HG02588 (cell line): Measurements from ENCODE around the gene PCK2.

Source experiments
- ATAC-seq: cut with Tn5 transposase; IDR thresholded peaks from one replicate; pipeline ENCODE4 v1.9.1; 2021; ENCODE audit warnings: mild to moderate bottlenecking, moderate library complexity; ENCODE audit not compliant: unreplicated experiment

PCK2 gene

GRCh38 chr14:24060984-24061913 is 32.9 kb upstream of the PCK2 start:
- no peak for ATAC-seq

- ATAC-seq: no peak
These were observed 31.7 kb upstream of the PCK2 start for GRCh38 chr14:24062216-24062980.

GRCh38 chr14:24063263-24063836 is 30.8 kb upstream of the PCK2 start:
- no peak for ATAC-seq

- no peak for ATAC-seq
These were observed 29.9 kb upstream of the PCK2 start for GRCh38 chr14:24064091-24064795.

GRCh38 chr14:24064856-24065255 is 29.3 kb upstream of the PCK2 start:
- no peak for ATAC-seq

- no peak for ATAC-seq
These were observed 28.7 kb upstream of the PCK2 start for GRCh38 chr14:24065408-24065807.

- ATAC-seq: no peak
These were observed 27.5 kb upstream of the PCK2 start for GRCh38 chr14:24066496-24067132.

GRCh38 chr14:24067133-24068082 is 26.7 kb upstream of the PCK2 start:
- ATAC-seq: no peak

GRCh38 chr14:24068711-24069410 is 25.2 kb upstream of the PCK2 start:
- no peak for ATAC-seq

GRCh38 chr14:24069411-24069735 is 24.7 kb upstream of the PCK2 start:
- ATAC-seq: no peak

- ATAC-seq: no peak
These were observed 23.6 kb upstream of the PCK2 start for GRCh38 chr14:24070285-24071143.

- no peak for ATAC-seq
These were observed 22.9 kb upstream of the PCK2 start, which contains the start of gene CPNE6 for GRCh38 chr14:24071144-24071697. Gene CPNE6 (plus strand): TSS chr14:24071562. CDS start chr14:24072937, 1,375 bp downstream.

- no peak for ATAC-seq
These were observed 22.2 kb upstream of the PCK2 start for GRCh38 chr14:24071836-24072430.

GRCh38 chr14:24072436-24072835 is 21.7 kb upstream of the PCK2 start:
- no peak for ATAC-seq

- no peak for ATAC-seq
These were observed 20.9 kb upstream of the PCK2 start for GRCh38 chr14:24072881-24073877.
